ENCODE data around the gene CORO1C.

CORO1C gene

DNA sequence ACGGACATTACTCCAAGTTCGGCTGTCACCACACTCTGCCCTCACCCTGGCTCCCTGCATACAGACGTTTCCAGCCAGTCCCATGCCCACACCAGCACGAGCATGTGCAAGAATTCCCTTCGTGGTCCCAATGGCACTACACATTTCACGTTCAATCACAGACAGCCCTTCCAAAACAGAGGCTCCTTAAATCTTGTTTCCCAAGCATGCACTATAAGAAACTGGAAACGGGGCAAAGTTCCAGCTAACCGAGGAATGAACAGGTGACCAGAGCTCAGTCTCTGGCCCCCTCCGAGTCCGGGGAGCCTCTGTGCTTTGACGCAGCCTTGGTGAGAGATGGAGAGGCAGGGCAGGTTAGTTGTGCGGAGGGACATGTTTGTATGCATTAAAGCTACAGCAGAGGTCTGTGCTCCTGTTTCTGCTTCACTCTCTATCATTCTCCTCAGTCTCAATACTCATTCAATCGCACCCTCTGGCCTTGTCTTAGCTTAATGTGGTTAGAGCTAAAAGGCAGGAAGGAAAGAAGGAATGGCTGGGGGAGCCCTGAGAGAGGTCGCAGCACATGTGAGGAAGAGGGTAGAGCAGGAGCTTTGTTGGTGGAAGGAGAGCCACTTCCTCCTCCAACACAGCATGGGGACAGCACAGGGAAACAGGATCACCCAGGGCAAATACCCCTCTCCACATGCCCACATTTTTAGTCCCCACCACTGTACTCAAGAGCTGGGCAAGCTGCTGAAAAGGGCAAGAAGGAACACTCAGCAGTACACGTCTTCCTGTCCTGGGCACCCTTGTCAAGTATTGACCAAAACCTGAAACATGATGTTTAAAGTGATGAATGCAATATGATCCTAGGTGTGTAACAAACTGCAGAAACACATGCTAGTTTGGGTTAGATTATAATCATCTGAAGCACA is 85.4 kb downstream of the CORO1C start:
- DNase-seq (ENCODE audit: extremely low spot score) = no peak
- ChIA-PET CTCF (interaction anchor here (1.4 to 2.6 kb wide), 4 partner anchors 11 to 28 kb away, joined by 4 to 15 read pairs (median 8); no protein-coding TSS in a partner anchor), POLR2A (interaction anchor here (0.5 to 1.0 kb wide), 4 partner anchors 10 to 199 kb away, joined by 3 to 4 read pairs (median 3); no protein-coding TSS in a partner anchor)
- TF ChIP-seq, protein P1, sequence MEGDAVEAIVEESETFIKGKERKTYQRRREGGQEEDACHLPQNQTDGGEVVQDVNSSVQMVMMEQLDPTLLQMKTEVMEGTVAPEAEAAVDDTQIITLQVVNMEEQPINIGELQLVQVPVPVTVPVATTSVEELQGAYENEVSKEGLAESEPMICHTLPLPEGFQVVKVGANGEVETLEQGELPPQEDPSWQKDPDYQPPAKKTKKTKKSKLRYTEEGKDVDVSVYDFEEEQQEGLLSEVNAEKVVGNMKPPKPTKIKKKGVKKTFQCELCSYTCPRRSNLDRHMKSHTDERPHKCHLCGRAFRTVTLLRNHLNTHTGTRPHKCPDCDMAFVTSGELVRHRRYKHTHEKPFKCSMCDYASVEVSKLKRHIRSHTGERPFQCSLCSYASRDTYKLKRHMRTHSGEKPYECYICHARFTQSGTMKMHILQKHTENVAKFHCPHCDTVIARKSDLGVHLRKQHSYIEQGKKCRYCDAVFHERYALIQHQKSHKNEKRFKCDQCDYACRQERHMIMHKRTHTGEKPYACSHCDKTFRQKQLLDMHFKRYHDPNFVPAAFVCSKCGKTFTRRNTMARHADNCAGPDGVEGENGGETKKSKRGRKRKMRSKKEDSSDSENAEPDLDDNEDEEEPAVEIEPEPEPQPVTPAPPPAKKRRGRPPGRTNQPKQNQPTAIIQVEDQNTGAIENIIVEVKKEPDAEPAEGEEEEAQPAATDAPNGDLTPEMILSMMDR (IDR thresholded peaks at IDR 0.05; ENCODE audit: control extremely low read depth, extremely low read depth, low read depth, missing control alignments) = no peak

DNA sequence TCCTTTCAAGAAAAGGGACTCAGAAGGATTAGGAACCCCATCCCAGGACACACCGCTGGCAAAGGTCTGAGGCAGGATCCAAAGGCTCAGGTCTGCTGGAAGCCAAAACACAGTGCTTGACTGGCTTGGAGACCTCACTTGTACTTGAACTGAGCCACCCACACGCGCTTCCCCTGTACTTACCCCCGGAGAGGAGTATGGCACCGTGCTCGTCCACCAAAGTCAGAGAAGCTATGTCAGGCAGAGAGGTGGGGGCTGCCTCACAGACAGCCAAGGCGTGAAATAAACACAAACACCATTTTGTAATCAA is 86.6 kb downstream of the CORO1C start:
- ChIA-PET POLR2A (no interaction called here), CTCF (interaction anchor here (1.4 to 2.6 kb wide), 2 partner anchors 9 to 20 kb away, joined by 3 to 15 read pairs; no protein-coding TSS in a partner anchor)
- TF ChIP-seq, protein P1 (IDR thresholded peaks at IDR 0.05; ENCODE audit: control extremely low read depth, extremely low read depth, low read depth, missing control alignments) = no peak
- DNase-seq (ENCODE audit: extremely low spot score) = no peak

DNA sequence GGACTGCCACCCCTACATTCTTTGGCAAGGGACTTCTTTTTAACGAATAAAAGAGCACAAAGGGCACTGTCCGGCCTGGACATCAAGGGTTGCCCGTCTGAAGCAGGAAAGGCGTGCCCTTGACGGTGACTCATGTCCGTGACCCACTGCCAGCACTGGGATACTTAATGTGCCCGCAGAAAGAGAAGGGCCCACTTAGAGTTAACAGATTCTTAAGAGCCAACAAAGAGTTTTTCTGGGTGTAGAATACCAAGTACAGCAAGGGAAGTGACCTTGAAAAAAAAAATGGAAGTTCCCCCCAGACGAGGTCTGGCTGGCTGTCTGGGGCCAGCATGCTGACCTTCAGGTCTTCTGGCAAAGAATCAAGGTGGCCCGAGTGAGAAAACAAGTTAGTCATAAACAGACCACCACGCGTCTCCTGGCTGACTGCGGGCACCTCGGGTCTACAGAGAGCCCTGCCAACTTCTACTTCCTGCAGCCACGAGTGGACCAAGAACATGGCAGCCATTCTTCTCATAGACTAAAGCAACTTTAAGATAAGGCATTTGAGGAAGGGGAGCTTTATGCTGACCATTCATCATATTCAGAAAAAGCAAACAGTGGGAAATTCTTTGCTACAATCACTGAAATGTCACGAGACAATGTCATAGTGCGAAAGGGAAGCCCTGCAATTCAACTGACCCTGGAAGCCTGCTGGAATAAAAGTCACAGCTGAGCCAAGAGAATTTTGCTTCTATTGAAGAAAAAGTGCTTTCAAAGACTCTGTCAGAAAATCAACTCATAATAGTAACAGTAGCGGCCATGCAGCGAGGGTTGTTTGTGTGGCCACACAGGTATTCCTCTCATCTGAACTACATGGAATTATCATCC is 87.1 kb downstream of the CORO1C start:
- TF ChIP-seq, protein P1 (IDR thresholded peaks at IDR 0.05; ENCODE audit: control extremely low read depth, extremely low read depth, low read depth, missing control alignments) = no peak
- CTCF ChIA-PET = interaction anchor here (1.4 kb wide), 1 partner anchor 8 kb away, joined by 3 read pairs; no protein-coding TSS in a partner anchor
- DNase-seq (ENCODE audit: extremely low spot score) = no peak
- POLR2A ChIA-PET = no interaction called here

DNA sequence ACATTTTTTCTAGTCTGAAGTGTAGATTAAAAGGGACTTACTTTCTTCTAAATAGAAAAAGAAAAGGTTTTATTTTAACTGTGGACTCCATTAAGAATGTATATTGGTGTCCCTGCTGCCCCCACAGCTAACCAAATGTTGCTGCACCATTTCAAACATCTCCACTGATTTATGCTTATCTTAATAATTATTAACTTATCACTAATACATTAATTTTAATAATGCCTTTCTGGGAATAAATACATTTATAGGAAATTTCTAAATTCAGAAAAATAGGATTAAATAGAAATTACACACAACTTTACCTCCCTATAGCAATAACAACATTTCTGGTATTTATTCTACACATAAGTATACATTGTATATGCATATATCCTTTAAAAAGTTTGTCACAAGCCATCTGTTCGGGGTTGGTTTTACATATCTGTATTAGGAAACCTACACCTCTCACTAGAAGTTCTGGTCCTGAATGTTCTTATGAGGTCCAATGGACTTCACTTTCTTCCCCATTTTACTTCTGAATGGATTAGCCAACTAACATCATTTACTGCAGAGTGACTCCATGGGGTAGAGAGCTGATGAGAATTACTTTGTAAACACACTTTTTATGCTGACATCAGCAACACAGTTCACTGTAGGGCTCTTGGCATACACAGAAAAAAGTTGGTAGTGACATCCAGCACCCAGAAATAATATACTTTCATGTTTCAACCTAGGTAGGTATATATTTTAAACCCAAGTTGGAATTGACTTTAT is 88.2 kb downstream of the CORO1C start:
- ChIA-PET CTCF (no interaction called here), POLR2A (no interaction called here)
- TF ChIP-seq, protein P1 (IDR thresholded peaks at IDR 0.05; ENCODE audit: control extremely low read depth, extremely low read depth, low read depth, missing control alignments) = no peak
- no peak for DNase-seq (ENCODE audit: extremely low spot score)

DNA sequence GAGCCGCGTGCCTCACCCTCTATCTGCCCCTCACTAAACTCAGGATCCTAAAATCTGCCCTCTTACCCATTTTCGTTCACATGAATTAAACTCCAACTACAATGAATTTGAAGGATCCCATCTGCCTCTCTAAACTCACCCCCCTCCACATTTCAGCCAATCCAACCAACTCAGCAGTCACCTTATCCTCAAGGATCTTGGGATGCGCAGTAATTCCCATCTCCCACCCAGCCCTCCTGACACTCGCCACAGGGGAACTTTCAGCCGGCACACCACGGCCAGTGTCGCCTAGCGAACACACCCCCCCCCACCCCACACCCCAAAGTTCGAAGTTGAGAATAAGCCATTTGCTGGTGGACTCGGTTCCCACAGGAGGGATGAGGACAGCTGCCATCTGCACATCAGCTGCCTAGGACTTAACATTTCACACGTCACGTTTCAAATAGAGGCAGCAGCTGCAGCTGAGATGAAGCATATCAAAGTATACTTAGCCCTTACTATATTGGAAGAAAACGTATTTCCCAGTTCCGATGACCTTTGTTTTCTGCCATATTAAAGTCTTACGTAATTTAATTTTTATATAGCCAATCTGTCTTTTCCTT is 88.9 kb downstream of the CORO1C start:
- TF ChIP-seq, protein P1 (IDR thresholded peaks at IDR 0.05; ENCODE audit: control extremely low read depth, extremely low read depth, low read depth, missing control alignments) = no peak
- ChIA-PET CTCF (interaction anchor here (1.4 to 1.8 kb wide), 2 partner anchors 72 to 161 kb away, joined by 3 to 11 read pairs; no protein-coding TSS in a partner anchor), POLR2A (interaction anchor here (0.8 kb wide), 1 partner anchor 11 kb away, joined by 3 read pairs; no protein-coding TSS in a partner anchor)
- DNase-seq (ENCODE audit: extremely low spot score) = no peak

Measured in GM10248 (cell line).